HUES48 (cell line): ENCODE results near the gene KANSL1.

Experiments used
- H3K27ac ChIP-seq: one replicate; pipeline ENCODE4 v1.7.0; 2013; ENCODE audit warnings: low read depth, low read length, inconsistent platforms
- H3K27me3 ChIP-seq: 2 replicates; pipeline ENCODE4 v1.6.1; 2013; ENCODE audit warnings: mild to moderate bottlenecking, low read length; ENCODE audit not compliant: control insufficient read depth, insufficient read depth
- H3K36me3 ChIP-seq: 2 replicates; pipeline ENCODE4 v1.6.1; 2013; ENCODE audit warnings: low read length; ENCODE audit not compliant: control insufficient read depth, insufficient read depth
- H3K4me1 ChIP-seq: 2 replicates; pipeline ENCODE4 v1.6.1; 2013; ENCODE audit warnings: mild to moderate bottlenecking, low read length; ENCODE audit not compliant: control insufficient read depth, insufficient read depth
- H3K4me3 ChIP-seq: 2 replicates; pipeline ENCODE4 v1.5.1; 2013; ENCODE audit warnings: mild to moderate bottlenecking, low read depth, low read length
- H3K9ac ChIP-seq: 2 replicates; pipeline ENCODE4 v1.6.1; 2013; ENCODE audit warnings: mild to moderate bottlenecking, low read depth, low read length, moderate library complexity
- H3K9me3 ChIP-seq: 2 replicates; pipeline ENCODE4 v1.6.1; 2013; ENCODE audit warnings: low read length; ENCODE audit not compliant: control insufficient read depth, insufficient read depth

The KANSL1 gene

GRCh38 chr17:46037722-46038255 lies 155.4 kb downstream of the KANSL1 start:
- Histone ChIP-seq H3K4me1 (no peaks in the 10 kb centered on the region), H3K27me3 (no peaks in the 10 kb centered on the region), H3K36me3 (peaks cover 97% of the 10 kb centered on the region), H3K4me3 (no peak overlapping the region), H3K9me3 (no peaks in the 10 kb centered on the region), H3K27ac (no peak overlapping the region), H3K9ac (no peak overlapping the region)

- Histone ChIP-seq H3K4me1 (no peaks in the 10 kb centered on the region), H3K27ac (no peak overlapping the region), H3K9ac (no peak overlapping the region), H3K36me3 (peaks cover 100% of the 10 kb centered on the region), H3K4me3 (no peak overlapping the region), H3K27me3 (no peaks in the 10 kb centered on the region), H3K9me3 (no peaks in the 10 kb centered on the region)
Observed at GRCh38 chr17:46036491-46036890, 156.7 kb downstream of the KANSL1 start.

GRCh38 chr17:46035112-46035818 lies 158.0 kb downstream of the KANSL1 start:
- no peaks in the 10 kb centered on the region for H3K4me1 ChIP-seq
- peaks cover 100% of the 10 kb centered on the region for H3K36me3 ChIP-seq
- no peak overlapping the region for H3K27ac ChIP-seq
- no peak overlapping the region for H3K4me3 ChIP-seq
- H3K27me3 ChIP-seq = no peaks in the 10 kb centered on the region
- no peak overlapping the region for H3K9ac ChIP-seq
- no peaks in the 10 kb centered on the region for H3K9me3 ChIP-seq

GRCh38 chr17:46033392-46033791 lies 159.8 kb downstream of the KANSL1 start:
- Histone ChIP-seq H3K4me1 (peaks cover 7% of the 10 kb centered on the region), H3K9ac (no peak overlapping the region), H3K27me3 (no peaks in the 10 kb centered on the region), H3K4me3 (no peak overlapping the region), H3K9me3 (no peaks in the 10 kb centered on the region), H3K36me3 (peaks cover 97% of the 10 kb centered on the region), H3K27ac (no peak overlapping the region)

GRCh38 chr17:46032909-46033308 lies 160.3 kb downstream of the KANSL1 start:
- Histone ChIP-seq H3K27me3 (no peaks in the 10 kb centered on the region), H3K27ac (no peak overlapping the region), H3K4me3 (no peak overlapping the region), H3K36me3 (peaks cover 94% of the 10 kb centered on the region), H3K4me1 (peaks cover 12% of the 10 kb centered on the region), H3K9me3 (no peaks in the 10 kb centered on the region), H3K9ac (no peak overlapping the region)

- H3K4me1 ChIP-seq = peaks cover 22% of the 10 kb centered on the region
- H3K4me3 ChIP-seq = no peak overlapping the region
- H3K36me3 ChIP-seq = peaks cover 87% of the 10 kb centered on the region
Observed at GRCh38 chr17:46031920-46032319, 161.3 kb downstream of the KANSL1 start.

GRCh38 chr17:46031440-46031839 lies 161.8 kb downstream of the KANSL1 start:
- Histone ChIP-seq H3K27ac (no peak overlapping the region), H3K9me3 (no peaks in the 10 kb centered on the region), H3K36me3 (peaks cover 84% of the 10 kb centered on the region)

More at GRCh38 chr17:46031920-46032319, 161.3 kb downstream of the KANSL1 start:
- Histone ChIP-seq H3K27ac (no peak overlapping the region), H3K9ac (no peak overlapping the region), H3K27me3 (no peaks in the 10 kb centered on the region), H3K9me3 (no peaks in the 10 kb centered on the region)

GRCh38 chr17:46030752-46031151 lies 162.5 kb downstream of the KANSL1 start:
- no peaks in the 10 kb centered on the region for H3K9me3 ChIP-seq
- H3K27ac ChIP-seq = no peak overlapping the region
- H3K9ac ChIP-seq = no peak overlapping the region
- H3K27me3 ChIP-seq = no peaks in the 10 kb centered on the region
- peaks cover 80% of the 10 kb centered on the region for H3K36me3 ChIP-seq
- peaks cover 26% of the 10 kb centered on the region for H3K4me1 ChIP-seq
- H3K4me3 ChIP-seq = no peak overlapping the region

More at GRCh38 chr17:46031440-46031839, 161.8 kb downstream of the KANSL1 start:
- no peak overlapping the region for H3K4me3 ChIP-seq
- no peaks in the 10 kb centered on the region for H3K27me3 ChIP-seq
- peaks cover 26% of the 10 kb centered on the region for H3K4me1 ChIP-seq
- no peak overlapping the region for H3K9ac ChIP-seq

GRCh38 chr17:46029627-46030026 lies 163.6 kb downstream of the KANSL1 start:
- Histone ChIP-seq H3K36me3 (peaks cover 69% of the 10 kb centered on the region), H3K4me1 (peaks cover 26% of the 10 kb centered on the region), H3K27me3 (no peaks in the 10 kb centered on the region), H3K9ac (no peak overlapping the region), H3K27ac (no peak overlapping the region), H3K4me3 (no peak overlapping the region), H3K9me3 (no peaks in the 10 kb centered on the region)

- Histone ChIP-seq H3K4me1 (peaks cover 26% of the 10 kb centered on the region), H3K36me3 (peaks cover 63% of the 10 kb centered on the region), H3K27ac (no peak overlapping the region), H3K4me3 (no peak overlapping the region), H3K9me3 (no peaks in the 10 kb centered on the region), H3K27me3 (no peaks in the 10 kb centered on the region), H3K9ac (no peak overlapping the region)
Observed at GRCh38 chr17:46028981-46029565, 164.2 kb downstream of the KANSL1 start.

GRCh38 chr17:46028374-46028773 lies 164.9 kb downstream of the KANSL1 start:
- Histone ChIP-seq H3K4me1 (peaks cover 26% of the 10 kb centered on the region), H3K9ac (no peak overlapping the region), H3K27ac (no peak overlapping the region), H3K9me3 (no peaks in the 10 kb centered on the region), H3K4me3 (no peak overlapping the region), H3K27me3 (no peaks in the 10 kb centered on the region), H3K36me3 (peaks cover 56% of the 10 kb centered on the region)
